ENCODE measurements around the gene TNIK.
A peak's percentile ranks its signal among the peaks of the same experiment; 100 is the strongest.

Gene TNIK

DNA sequence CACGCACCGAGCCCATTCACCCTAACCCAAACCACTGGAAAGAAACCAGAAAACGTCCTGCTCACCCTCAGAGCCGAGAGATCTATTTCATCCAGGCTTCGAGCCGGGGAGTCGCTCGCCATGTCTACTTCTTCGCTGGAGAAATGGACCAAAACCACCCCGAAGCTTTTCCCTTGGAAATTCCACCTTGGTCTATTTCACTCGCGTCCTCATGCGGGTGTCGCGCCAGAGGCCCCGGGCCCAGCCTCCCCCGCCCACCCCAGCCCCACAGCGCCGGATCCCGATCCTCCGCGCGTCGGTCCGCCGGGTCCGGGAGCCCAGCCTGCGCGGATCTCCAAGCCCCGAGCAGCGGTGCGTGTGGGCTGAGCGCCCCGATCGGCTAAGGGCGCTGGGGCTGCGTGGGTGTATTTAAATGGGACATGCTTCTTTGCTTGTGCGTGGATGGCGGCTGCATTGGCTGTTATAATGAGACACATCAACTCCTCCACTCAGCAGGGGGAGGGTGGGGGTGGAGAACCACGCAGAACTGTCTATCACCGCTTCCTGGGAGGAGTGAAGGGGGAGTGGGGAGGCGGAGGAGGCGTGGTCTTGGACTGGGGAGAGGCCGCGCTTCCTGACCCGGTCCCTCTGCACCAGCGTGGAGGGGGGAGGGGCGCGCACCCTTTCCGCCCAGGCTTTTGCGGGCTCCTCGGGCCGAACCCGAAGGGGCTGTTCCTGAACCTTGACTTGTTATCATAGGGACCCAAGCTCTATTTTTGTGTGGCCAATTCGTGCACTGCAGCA lies at the start of gene TNIK:
TNIK (minus strand) TSS at position 464 of the 783 bp plus-strand sequence; CDS start at position 122, 342 bp downstream.
- DNase-seq, result peak; percentile 74

- DNase-seq, result no peak
Measured at GRCh38 chr3:171508676-171509075, 48.5 kb upstream of the TNIK start.

DNA sequence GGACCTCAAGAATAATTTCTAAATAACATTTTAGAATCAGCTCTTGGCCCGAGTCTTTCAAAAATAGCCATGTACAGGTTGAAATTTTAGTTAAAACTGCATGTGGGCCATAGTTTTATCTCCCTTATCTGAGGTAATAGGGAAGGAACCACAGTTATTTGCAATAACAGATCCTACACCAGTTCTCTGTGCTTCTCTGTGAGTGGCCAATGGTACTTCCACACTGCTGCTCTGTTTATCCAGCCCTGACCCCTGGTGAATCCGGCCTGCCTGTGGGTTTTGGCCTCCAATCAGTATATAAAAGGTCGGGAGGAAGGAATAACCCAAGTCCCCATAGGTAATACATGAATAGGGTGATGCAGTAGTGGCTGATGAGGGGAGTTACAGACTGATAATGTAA lies 48.0 kb upstream of the TNIK start:
- DNase-seq, result no peak

- DNase-seq, result no peak
Measured at GRCh38 chr3:171506743-171507319, 46.6 kb upstream of the TNIK start.

- DNase-seq, result no peak
Measured at GRCh38 chr3:171505822-171506333, 45.7 kb upstream of the TNIK start.

GRCh38 chr3:171504376-171504775 lies 44.2 kb upstream of the TNIK start:
- DNase-seq, result no peak

DNA sequence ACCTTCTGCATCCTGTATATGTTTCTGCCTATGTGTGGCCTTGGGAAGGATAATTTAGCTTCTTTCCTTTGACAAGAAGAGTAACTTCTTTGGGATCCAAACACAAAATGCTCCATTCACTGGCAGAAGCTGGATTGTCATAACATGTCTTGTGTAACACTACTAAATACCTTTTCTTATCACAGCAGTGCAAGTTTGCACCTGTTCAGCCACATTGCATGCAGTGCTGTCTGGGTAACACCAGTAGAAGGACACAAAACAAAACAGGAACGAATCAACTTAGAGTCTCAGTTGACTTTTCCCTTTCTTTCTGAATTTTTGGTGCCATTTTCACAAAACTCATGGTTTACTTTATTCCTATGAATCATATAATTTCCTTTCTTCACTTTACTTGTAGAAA lies 43.6 kb upstream of the TNIK start:
- no peak for DNase-seq

- no peak for DNase-seq
Measured at GRCh38 chr3:171498921-171499320, 38.7 kb upstream of the TNIK start.

DNA sequence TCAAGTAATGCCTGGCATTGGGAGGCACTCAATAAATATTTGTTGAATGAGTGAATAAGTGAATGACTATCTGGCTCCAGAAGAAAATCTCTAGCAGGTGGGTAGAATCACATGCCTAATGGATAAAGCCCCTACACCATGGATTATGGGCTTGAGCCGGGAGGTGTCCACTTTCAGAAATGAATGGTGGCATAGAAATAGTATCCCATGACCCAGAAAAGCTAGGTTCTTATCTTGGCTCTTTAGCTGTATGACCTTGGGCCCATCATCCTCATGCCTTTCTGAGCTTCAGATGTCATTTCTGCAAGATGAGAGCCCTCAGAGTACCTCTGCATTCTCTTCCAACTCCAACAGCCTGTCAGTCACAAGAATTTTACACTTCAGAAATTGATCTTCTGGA lies 37.3 kb upstream of the TNIK start:
- DNase-seq, result no peak

GRCh38 chr3:171495413-171495812 lies 35.2 kb upstream of the TNIK start:
- no peak for DNase-seq

DNA sequence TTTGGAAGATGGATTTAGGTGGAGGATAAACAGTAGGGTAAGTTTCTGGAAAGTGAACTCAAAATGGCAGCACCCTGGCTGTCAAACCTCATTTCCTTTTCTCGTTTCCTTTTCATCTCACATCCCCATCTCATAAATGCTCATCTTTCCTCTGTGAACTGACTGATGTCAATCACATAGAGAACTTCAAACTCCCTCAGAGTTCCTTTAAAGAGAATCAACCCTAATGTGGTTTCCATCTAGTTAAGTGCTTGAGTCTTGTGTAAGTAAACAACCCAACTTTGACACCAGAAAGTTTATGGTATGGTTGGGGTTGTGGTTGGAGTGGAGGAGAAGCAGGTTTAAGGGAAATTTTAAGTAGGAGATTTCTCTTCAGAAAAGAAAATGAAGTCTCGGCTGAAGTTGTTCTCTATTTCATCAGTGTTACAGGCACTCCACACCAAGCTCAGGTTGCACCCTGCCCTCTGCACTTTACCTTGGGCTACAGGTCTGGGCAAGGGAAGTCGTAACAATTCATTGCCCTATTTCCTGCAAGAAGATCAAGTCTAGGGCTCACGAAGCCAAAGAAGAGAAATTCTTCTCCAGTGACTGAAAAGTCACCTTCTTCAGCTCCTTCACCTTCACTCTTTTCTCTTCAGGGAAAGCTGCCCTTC lies 34.4 kb upstream of the TNIK start:
- no peak for DNase-seq

- no peak for DNase-seq
Measured at GRCh38 chr3:171491361-171491760, 31.2 kb upstream of the TNIK start.

DNA sequence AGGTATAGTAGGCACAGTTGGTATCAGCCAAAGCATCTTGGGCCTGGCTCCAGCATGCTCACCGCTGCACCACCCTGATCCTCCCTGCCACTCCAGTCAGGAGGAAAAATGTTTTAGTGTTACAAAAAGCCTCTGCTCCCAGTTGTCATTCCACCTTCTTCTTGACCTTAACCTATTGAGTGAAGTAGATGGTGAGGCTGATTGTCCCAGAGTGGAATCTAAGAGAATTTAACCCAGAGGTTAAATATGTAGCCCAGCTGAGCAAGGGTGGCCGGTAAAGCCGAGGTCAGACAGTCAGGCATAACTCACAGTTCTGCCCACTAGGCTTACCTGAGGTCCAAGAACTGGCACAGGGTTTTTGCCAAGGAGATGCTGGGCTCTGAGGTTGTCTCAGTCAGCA lies 30.7 kb upstream of the TNIK start:
- DNase-seq, result no peak

DNA sequence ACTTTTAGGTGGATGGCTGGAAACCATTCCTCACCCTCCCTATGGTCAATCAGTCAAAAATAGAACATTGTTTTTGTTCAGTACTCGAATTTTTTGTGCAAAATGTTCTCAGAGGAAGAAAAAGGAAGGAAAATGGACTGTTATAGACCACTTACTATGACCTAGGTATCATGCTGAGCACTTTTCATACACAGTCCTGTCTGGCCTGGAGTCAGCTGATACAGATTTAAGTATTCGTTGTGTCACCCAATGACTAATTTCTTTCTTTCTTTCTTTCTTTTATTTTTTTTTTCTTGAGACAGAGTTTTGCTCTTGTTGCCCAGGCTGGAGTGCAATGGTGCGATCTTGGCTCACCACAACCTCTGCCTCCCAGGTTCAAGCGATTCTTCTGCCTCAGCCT lies 29.1 kb upstream of the TNIK start:
- DNase-seq, result no peak

DNA sequence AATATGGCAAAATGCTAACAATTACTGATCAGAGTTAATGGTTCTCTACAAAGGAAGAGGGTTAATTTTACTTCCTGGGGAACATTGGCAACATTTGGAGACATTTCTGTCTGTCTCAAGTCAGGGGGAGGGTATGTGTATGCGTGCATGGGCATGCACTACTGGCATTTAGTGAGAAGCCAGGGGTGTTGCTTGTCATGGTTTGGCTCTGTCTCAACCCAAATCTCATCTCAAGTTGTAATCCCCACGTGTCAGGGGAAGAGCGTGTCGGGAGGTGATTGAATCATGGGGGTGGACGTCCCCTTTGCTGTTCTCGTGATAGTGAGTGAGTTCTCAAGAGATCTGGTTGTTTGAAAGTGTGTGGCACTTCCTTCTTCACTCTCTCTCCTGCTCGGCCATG lies 28.3 kb upstream of the TNIK start:
- DNase-seq, result no peak

GRCh38 chr3:171487382-171487781 lies 27.2 kb upstream of the TNIK start:
- DNase-seq, result no peak

DNA sequence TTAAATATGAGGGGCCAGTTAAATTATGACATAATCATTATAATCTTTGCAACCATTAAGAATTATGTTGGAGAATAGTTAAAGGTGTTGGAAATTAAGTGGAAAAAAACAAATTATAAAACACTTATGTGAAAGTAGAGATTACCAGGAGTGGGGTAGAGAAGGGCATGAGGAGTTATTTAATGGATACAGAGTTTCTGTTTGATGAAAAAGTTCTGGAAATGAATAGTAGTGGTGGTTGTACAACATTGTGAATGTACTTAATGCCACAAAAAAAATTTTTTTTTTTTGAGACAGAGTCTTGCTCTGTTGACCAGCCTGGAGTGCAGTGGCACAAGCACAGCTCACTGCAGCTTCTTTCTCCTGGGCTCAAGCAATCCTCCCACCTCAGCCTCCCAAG lies 25.1 kb upstream of the TNIK start:
- no peak for DNase-seq

- no peak for DNase-seq
Measured at GRCh38 chr3:171481011-171481410, 20.8 kb upstream of the TNIK start.

GRCh38 chr3:171480526-171480925 lies 20.3 kb upstream of the TNIK start:
- no peak for DNase-seq

GRCh38 chr3:171476532-171477102 lies 16.4 kb upstream of the TNIK start:
- DNase-seq, result no peak

DNA sequence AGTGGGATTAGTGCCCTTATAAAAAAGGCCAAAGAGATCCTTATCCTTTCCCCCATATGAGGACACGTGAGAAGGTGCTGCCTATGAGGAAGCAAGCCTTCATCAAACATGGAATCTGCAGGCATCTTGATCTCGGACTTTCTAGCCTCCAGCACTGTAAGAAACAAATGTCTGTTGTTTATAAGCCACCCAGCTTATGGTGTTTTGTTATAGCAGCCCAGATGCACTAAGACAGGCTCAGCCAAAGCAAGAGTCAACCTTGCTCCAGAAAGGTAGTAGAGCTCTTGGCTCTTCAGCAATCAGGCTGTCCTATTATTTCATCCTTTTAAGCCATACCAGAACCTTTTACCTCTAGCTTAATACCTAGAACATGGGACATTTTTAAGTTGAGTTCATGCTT lies 12.3 kb upstream of the TNIK start:
- no peak for DNase-seq

DNA sequence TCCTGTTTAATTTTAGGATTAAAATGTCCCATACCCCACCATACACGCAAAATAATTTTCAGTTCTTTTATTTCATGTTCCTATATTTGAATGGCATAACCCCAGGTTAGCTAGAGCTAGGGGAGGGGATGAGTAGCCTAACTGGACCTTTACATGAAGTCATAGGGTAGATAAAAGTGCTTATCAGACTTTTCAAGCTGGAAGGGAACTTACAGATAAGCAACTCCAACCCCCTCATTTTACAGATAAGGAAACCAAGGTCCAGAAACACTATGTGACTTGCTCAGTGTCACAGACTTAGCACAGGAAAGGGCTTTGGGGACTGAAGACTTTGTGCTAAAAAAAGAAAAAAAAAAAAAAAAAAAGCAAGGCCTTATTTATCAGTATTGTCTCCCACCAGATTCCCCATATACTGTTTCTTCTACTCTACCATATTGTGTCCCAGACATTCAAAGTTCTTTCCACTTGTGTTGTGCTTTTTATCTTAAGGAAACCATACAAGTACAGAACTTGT lies 10.6 kb upstream of the TNIK start:
- no peak for DNase-seq

GRCh38 chr3:171469376-171469775 lies 9.2 kb upstream of the TNIK start:
- DNase-seq, result no peak
